NCI-H774 (cell line): ENCODE results near the gene ZSCAN32.

ENCODE experiments used
- DNase-seq: peaks from one replicate; lab custom pipeline; 2025; lab: John Stamatoyannopoulos, UW

The ZSCAN32 gene

GRCh38 chr16:3356118-3356517, 44.7 kb downstream of the ZSCAN32 start:
- DNase-seq: no peak

DNA sequence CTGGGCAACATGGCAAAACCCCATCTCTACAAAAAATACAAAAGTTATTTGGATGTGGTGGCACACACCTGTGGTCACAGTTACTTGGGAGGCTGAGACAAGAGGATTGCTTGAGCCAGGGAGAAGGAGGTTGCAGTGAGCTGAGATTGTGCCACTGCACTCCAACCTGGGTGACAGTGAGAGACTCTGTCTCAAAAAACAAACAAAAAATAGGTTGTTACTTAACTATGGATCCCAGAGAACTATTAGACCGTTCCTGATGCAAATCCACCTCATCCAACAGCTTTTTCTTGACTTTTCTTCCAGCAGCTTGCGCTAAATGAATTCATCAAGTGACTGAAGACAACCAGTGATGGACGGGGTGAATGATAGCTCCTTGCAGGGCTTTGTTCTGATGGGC, 45.2 kb downstream of the ZSCAN32 start, which contains the start of gene OR2C1:
OR2C1 (plus strand) TSS at position 301 of the 400 bp plus-strand sequence; CDS start at position 353, 52 bp downstream.
- no peak for DNase-seq

GRCh38 chr16:3349175-3349574, 51.6 kb downstream of the ZSCAN32 start:
- DNase-seq: no peak

DNA sequence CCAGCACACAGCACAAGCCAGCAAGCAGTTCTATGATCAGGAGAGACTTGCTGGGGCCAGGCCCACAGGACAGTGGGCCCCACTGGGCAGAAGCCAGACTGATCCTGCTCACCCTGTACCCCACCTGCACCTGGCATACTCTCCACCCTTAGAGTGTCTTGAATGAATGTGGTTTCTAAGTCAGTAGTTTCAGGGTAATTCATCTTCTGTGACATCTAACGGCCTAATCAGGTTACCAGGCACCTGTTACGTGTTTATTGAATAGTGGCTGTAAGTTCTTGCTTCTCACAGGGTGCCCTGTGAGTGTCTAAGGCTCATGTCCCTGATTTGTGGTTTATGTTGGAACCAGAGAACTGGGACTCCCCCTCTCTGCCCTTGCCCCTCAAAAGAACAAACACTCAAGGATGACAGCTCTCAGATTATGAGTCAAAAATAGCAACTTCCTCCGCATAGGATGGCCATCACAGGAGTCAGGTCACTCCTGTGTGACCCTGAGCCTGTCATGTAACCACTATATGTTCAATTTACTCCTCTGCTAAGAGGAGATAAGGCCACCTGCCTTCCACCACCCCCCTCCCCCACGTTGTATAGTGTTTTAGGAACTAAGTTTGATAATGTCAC, 52.1 kb downstream of the ZSCAN32 start:
- no peak for DNase-seq

DNA sequence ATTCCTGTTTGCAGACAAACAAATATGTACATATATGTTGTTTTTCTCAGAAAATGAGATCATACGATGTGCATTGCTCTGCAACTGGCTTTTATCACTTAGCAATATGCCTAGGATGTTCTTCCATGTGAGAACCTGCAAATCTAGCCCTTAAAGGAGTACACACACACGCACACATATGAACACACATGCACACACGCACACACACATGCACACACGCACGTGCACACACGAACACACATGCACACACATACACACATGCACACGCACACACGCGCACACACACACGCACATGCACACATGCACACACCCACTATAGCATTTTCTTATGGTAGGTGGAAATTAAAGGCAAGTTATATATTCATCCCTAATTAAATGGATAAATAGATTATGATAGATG, 53.2 kb downstream of the ZSCAN32 start:
- DNase-seq: no peak

DNA sequence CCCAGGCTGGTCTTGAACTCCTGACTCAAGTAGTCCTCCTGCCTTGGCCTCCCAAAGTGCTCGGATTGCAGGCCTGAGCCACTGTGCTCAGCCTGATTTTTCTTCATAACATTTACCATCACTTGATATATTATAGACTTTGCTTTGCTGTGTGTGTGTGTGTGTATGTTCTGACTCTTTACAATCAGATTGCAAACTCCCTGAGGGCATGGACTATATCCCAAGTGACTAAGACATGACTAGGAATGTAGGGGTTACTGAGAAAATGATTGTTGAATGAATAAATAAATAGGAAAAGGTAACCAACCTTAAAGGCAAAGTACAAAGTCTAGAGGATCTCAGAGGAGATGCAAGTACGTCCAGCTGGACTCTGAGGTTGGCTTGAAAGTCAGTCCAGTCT, 54.8 kb downstream of the ZSCAN32 start:
- no peak for DNase-seq
